Measurements from ENCODE around the gene TMEM106C.

TMEM106C gene, protein sequence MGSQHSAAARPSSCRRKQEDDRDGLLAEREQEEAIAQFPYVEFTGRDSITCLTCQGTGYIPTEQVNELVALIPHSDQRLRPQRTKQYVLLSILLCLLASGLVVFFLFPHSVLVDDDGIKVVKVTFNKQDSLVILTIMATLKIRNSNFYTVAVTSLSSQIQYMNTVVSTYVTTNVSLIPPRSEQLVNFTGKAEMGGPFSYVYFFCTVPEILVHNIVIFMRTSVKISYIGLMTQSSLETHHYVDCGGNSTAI

DNA sequence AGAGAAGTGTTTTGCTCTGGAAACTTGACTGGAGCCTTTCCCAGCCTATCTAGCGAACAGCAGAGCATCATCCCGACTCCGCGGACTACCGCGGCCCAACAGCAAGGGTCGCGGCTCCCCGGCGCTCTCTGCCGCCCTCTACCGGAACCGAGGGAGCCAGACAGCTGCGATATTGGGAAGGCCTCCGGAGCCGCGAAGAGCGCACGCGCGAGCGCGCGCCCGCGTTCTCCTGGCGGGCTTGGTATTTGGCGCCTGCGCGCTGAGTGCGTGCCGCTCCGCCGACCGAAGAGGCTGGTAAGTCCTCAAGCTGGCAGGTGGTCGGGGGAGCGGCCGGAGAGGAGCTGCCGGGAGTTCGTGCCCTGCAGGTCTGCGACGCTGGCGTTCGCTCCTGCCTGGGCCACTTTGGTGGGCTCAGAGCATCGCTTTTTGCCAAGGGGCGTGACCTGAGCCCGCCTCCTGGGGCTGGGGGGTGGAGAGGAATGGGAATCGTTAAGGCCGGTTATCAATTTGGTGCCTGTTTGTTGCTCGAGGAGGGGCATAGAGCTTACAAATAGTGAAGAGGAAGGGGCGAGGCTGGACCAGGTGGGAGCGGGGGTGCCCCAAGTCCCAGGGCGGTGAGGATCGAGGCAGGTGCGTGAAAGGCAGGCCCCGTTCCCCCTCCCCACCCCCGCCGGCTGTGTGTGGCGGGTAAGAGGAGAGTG, at the start of gene TMEM106C:
Gene TMEM106C (plus strand): TSS at position 257 of the 701 bp plus-strand sequence. CDS start 641 bp downstream, outside the sequence.
- DNase-seq (ENCODE audit: low read depth in 2 of 2) = peak; percentile 89 to 91

DNA sequence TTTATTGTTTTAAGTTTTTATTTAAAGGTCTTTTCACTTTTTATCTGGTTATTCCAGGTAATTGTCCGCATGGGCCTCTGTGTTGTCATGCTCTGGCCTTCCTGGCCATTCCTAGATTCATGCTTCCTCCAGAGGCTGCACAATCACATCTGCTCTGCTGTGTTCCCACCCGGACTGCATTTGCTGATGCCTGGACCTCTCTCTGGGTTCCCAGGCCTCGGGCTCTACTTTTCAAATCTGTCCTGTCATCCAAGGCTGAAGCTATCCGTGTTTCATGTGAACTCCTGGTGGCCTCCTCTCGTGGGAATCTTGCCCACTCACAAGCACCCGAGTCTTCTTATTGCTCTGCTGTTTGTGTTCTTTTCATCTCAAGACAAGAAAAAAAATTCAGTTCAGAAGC, 42.5 kb upstream of the TMEM106C start:
- no peak for DNase-seq (ENCODE audit: low read depth in 2 of 2)

DNA sequence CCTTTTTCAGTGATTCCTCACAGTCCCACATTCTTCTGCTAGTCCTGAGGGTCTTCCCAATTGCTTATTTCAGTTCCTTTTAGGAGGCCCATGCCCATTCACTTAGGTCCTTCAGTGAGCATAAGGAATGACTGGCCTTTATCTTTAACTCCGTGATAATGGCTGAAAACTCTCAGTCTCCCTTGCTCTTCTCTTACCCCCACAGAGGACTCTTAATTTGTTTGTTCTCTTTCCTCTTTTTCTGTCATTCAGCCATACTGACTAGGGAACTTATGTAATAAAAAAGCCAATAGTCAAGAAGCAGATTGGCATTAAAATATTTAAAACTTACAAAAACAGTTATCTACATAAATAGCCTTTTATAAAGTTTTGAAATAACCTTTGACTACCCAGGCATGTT, 41.5 kb upstream of the TMEM106C start:
- no peak for DNase-seq (ENCODE audit: low read depth in 2 of 2)

DNA sequence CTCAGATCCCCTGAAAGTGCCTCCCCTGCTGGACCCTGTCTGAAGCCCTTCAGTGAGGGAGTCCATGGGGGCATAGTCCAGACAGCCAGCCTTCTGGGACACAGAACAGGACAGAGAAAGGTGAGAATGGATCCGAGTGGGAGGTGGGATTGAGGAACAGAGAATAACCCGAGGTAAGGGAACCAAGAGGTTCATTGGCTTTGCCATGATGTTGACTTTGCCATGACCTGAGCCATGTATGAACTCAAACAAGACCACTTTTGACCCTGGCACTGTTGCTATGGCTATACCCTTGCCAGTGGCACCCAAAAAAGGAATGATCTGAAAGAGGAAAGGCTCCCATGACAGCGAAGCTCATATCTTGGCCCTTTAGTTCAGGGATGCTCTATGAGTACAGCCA, 36.0 kb upstream of the TMEM106C start:
- no peak for DNase-seq (ENCODE audit: low read depth in 2 of 2)

DNA sequence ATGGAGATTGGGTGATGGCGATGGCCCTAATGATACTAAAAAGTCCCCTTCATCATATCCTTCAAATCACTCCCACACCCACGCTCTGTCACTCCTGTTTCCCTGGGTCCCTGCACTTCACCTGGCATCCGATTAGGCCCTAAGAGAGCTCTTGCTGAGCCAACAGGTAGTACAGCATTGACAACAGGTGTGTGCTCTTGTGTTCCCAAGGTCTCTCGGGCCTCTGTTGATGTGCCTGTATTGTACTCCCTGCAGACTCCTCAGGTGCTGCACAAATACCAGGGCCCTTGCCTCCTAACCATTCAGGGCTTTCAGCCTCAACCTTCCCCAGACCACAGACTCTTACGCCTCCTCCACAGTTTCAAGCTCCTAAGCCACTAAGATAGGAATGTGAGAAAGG, 32.8 kb upstream of the TMEM106C start:
- no peak for DNase-seq (ENCODE audit: low read depth in 2 of 2)

DNA sequence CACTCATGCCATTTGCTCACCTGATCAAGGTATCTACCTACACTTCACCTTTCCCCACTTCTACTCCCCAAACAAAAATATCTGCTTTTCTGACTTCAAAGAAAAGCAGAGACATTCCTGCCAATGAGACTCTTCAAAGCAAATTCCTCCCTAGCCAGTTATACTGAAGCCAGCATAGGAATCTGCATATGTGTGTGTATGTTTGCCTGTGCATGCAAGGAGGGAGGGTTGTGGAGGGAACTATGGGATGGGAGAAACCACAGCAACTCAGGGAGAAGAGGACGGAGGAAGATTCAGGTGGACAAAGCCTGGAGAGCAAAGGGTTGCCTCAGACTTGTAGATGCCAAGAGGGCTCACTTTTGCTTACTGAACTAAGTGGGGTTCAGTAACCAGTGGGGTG, 32.2 kb upstream of the TMEM106C start:
- no peak for DNase-seq (ENCODE audit: low read depth in 2 of 2)

DNA sequence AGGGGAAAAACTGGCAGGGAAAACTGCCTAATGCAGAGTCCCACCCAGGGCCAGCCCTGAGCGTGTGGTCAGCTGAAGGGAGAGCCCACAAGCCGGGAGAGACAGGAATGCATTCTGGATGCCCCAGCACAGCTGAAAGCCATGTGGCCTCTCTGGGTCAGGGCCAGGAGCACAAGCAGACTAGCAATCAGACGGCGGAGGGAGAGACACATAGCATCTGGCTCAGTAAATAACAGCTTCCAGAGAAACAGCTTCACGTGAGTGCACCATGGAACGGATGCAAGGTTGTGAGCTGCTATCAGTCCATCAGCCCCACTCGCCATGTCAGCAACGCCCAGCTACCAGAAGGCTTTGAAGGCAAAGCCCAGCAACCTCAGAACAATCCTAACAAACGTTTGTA, 28.2 kb upstream of the TMEM106C start:
- no peak for DNase-seq (ENCODE audit: low read depth in 2 of 2)

DNA sequence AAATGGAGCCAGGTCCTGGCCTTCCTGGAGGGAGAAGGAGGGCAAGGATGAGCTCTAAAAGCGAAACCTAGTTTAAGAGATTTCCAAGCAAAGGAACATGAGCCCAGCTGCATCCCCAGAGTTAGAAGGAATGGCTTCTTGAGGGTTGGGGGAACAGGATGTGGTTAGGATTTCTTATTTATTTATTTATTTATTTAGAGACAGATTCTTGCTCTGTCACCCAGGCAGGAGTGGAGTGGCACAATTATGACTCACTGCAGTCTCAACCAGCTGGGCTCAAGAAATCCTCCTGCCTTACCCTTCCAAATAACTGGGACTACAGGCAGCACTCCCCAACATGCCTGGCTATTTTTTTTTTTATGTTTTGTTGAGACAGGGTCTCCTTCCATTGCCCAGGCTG, 25.3 kb upstream of the TMEM106C start:
- DNase-seq (ENCODE audit: low read depth in 2 of 2) = no peak

DNA sequence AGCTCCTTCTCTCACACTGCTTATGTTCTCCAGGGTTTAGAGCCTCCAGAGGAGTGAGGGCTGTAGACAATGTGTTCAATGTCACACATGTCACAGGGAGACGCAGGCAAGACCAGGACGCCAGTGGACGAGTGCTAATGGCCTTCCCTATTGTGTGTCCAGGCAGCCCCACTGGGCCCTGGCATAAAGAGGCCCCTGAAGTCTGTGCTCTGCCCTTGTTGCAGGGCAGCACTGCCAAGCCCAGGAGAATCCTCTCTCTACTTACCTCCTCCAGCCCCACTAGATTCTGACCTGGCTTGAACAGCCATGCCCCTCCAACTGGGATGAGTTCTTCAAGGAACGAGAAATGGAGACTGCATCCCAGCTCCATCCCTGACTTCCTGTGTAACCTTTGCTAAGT, 24.8 kb upstream of the TMEM106C start:
- DNase-seq (ENCODE audit: low read depth in 2 of 2) = no peak

DNA sequence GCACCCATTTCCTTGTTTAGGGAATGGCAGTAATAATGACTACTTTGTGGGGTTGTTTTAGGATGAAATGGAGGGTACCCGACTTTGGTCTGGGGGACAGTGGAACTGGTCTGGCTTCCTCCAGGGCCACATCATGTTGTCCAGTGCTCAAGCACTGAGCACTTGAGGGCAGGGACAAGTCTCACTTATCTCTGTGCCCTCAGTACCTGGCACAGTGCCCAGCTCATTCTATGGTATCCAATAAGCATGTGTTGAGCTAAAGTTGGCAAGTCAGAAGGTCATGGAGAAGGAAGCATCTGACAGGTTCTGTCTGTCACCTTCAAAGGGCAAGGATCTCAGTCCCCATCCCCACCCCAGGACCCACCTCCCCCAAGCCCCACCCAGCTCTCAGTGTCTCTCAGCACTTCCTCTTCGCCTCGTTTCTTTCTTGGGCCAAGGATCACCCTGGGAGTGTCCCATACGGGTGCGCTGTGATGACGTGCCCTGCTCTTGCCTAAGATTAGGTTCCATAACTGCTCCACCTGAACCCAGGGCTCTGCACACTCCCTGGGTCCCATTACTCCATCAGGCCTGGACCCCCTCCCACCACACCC, 24.3 kb upstream of the TMEM106C start:
- no peak for DNase-seq (ENCODE audit: low read depth in 2 of 2)

DNA sequence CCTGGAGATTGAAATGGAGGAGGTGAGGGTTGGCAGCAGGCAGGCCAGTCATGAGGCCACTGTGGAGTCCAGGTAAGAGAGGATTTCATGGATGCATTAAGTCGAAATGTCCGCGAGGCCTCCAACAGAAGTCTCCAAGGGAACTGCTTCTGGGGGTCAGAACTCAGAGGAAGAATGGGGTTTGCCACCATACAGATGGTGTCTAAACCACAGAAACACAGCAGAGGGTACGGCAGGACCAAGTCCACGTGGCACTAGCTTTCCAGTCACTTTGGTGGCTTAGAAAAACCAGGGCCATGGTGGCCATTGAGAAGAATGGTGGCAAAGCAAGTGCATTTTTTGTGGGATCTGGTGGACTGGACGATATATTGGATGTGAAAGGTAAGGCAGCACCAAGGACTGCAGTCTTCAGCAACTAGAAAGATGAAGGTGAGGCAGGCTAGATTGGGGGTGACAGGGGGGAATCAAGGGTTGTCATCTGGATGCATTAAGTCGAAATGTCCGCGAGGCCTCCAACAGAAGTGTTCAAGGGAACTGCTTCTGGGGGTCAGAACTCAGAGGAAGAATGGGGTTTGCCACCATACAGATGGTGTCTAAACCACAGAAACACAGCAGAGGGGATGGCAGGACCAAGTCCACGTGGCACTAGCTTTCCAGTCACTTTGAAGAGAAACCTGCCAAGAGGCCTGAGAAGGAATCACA, 22.5 kb upstream of the TMEM106C start:
- DNase-seq (ENCODE audit: low read depth in 2 of 2) = no peak

DNA sequence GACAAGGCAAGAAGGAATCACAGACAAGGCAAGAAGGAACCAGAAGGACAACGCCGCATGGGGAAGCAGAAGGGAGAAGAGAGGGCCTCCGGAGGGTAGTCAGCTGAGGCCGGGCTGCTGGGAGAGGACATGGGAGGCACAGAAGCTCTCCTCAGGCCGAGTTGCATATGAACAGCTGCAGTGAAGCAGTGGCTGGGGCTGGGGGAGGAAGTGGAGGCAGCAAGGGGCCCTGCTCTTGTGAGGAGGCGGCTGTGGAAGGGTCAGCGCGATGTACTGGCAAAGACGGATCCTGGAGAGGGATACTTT, 22.0 kb upstream of the TMEM106C start:
- DNase-seq (ENCODE audit: low read depth in 2 of 2) = no peak

DNA sequence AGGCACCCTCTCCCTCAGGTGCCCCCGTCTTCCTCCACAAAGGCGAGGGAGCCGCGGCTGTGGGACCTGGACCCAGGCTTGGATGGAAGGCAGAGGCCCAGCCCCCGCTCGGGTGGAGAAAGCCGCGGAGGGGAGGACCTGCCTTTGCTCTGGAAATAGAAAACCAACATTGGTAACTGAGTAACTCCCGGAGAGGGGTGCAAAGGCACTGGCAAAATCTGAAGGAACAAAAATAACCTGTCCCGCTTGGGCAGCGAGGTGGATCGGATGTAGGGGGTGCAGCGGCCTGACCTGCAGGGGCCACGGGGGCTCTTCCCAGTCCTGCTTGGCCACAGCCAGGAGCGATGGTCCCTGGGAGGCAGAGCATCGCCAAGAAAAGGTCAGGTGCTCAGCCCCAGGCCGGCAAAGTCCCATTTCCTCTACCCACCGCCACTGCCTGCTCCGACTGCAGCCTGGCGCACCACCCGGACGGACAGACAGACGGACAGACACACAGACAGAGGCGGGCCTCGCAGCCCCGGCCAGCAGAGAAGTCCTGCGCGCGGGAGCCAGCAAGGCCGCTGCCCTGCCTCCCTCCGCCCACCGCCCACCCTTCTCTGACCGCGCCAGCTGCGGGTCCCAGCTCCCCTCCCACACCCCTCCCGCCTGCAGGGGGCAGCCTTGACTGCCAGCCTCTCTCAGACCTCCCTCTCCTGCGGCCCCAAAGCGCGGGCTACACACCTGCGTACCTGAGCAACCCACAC, 21.4 kb upstream of the TMEM106C start:
- DNase-seq (ENCODE audit: low read depth in 2 of 2) = peak; percentile 18 to 39

DNA sequence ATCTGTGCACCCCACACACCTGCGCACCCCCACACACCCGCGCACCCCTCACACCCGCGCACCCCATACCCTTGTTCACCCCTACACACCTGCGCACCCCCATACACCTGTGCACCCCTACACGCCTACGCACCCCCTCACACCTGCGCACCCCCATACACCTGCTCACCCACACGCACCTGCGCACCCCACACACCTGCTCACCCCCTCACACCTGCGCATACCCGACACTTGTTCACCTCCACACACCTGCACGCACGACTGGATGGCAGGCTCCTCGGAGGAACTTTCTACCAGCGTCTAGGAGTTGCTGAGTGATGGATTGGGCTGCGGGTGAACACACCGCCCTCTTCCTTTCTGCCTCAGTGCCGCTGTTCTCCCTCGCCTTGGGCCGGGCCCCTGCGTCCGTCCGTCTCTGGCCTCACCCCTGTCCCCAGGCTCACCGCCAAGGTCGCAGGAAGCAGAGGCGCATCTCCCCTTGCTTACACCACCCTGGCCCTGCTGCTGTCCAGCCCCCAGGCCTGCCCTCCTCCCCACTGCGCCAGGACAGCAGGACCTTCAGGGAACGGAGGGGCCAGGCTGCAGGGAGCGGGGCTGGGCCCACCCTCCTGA, 20.7 kb upstream of the TMEM106C start:
- no peak for DNase-seq (ENCODE audit: low read depth in 2 of 2)

DNA sequence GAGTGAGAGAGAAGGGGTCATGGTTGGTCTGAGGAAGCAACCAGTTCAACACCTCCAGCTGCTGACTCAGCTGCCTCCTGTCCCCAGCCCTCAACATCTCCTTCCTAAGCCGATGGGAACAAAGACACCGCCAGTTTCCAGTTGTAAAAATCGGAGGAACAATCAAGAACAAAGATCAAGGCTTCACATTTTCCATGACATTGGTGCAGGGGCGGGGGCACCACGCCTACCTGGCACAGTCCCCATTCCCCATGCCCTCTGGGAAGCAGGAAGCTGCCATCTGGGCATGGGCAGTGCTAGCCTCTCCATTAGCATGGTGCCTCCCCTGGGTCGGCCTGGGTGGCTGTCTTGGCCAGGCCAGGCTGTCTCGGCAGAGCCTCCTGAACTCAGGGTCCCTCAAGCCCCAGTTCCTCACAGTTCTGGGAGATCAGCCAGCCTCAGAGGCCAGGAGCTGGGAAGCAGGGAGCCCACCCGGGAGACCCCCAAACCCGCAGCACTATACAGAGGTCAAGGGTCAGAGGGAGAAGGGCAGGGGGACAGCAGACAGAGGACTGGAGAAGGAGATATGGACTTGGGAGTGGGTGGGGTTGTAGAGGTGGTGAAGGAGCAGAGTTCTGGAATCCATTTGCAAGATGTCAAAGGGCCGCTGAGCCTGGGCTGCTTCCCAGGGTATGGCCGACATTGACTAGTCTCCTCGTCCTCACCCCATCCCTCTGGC, 19.6 kb upstream of the TMEM106C start:
- no peak for DNase-seq (ENCODE audit: low read depth in 2 of 2)

DNA sequence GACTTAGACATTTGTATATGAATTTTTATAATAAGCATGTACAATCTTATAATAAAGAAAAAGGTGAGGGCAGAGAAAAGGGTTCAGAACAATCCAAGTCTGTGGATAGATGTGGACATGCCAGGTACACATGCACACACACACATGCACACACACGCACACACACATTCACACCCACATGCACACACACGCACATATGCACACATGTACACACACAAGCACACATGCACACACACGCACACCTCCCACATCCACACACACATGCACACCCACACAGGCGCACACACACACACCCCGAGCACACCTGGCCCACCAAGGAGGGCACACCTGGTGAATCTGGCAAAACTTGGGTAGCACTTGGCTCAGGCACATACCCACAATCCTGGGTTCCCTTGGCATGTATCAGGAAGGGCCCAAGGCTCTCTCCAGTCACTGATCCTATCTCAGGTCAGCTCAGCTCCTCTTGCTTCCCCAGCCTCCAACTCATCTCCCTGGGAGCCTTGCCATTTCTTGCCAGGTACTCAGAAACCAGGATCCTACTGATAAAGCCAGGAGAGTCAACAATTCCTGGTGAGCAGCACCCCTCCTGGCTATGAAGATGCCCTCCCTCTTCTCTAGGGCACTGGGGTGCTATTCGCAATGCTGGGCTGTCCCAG, 18.6 kb upstream of the TMEM106C start:
- no peak for DNase-seq (ENCODE audit: low read depth in 2 of 2)

DNA sequence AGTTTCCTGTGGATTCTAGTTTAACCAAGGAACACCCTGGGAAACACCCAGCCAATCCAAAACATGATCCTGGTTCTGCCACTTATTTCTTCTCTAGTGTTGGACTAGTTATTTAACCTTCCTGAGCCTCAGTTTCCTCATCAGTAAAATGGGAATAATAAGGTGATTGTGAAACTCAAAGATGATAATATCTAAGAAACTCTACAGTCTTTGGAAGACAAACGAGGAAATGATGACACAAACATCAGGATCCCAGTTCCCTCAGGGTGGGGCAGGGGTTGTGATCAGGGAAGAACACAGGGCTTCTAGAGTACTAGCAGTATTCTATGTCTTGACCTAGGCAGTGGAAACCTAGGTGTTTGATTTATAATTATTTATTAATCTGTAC, 18.1 kb upstream of the TMEM106C start:
- no peak for DNase-seq (ENCODE audit: low read depth in 2 of 2)

DNA sequence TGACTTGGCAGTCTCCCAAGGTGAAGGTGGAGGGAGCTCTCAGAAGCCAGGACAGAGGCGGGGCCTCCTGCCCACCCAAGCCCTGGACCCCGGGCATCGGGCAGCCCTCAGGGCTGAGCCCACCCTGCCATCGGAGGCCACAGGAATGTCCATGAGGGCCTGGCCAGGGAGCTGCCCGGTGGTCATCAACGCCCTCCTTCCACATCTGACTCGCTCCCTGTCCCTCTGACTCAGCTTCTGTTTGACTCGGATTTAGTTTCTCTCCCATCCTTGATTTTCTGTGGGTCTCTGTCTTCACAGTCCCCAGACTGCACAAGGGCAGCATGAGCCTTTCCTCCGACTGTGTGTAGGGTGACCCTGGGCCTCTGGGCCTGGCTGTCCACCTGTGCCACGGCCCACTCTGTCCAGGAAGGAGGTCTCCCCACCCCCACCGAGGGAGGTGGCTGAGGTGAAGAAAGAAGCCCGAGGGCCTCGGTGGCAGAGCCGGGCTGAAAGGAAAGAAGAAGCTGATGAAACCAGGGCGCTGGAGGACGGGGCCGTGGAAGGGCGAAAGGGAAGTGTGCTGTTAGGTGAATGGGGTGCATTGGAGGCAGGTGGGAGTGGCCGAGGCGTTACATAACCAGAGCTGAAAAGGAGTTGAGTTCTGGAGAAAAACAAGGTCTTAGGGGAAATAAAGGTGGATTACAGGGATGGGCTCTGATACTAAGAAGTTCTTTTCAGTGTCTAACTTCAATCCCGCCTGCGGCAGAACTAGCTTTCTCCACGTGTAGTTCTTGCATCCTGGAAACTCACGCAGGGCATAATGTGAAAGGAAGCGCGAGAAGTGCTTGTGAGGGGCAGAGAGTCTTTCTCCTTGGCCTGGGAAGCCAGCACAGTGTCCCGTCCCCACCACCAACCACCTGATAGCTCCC, 16.7 kb upstream of the TMEM106C start:
- no peak for DNase-seq (ENCODE audit: low read depth in 2 of 2)

DNA sequence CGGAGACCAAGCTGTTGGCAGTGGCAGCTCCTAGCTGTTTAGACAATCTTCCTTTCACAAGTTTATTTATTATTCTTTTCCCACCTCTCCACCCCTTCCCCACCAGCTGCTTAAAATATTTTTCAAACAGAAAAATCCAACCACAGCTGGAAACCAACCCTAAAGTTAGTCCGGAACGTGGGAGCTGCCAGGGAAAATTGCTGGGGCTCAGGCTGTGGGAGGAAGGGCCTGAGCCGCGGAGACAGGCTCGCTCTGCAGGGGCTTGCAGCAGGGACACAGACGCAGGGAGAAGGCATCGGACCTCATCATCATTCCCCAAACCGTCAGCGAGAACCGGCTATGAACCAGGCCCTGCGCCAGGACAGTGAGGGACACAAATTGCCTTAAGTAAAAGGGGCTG, 16.1 kb upstream of the TMEM106C start:
- DNase-seq (ENCODE audit: low read depth in 2 of 2) = no peak
